GM12892 (cell line): ENCODE results near the gene COL23A1.
"Not testable (repeated sequence)": the region's sequence is repeated elsewhere in the genome, so short reads cannot be mapped to it uniquely, and the experiment has no call there.

ENCODE experiments used
- POLR2A ChIP-seq: IDR thresholded peaks from 2 replicates; pipeline ENCODE4 v1.6.1; 2011; ENCODE audit warnings: low read depth, low read length, control low read depth
- POLR2AphosphoS5 ChIP-seq: IDR thresholded peaks from 2 replicates; pipeline ENCODE4 v1.6.1; 2011; ENCODE audit warnings: low read depth, low read length, control low read depth
- TAF1 ChIP-seq: IDR thresholded peaks from 2 replicates; pipeline ENCODE4 v1.6.1; 2011; ENCODE audit warnings: low read depth, mild to moderate bottlenecking, control low read depth, low read length, borderline replicate concordance

GRCh38 chr5:178317727-178318126 lies 272.5 kb downstream of the COL23A1 start:
- TF ChIP-seq TAF1, POLR2AphosphoS5, POLR2A: not testable (repeated sequence)
